ENCODE data around the gene TPO.

DNA sequence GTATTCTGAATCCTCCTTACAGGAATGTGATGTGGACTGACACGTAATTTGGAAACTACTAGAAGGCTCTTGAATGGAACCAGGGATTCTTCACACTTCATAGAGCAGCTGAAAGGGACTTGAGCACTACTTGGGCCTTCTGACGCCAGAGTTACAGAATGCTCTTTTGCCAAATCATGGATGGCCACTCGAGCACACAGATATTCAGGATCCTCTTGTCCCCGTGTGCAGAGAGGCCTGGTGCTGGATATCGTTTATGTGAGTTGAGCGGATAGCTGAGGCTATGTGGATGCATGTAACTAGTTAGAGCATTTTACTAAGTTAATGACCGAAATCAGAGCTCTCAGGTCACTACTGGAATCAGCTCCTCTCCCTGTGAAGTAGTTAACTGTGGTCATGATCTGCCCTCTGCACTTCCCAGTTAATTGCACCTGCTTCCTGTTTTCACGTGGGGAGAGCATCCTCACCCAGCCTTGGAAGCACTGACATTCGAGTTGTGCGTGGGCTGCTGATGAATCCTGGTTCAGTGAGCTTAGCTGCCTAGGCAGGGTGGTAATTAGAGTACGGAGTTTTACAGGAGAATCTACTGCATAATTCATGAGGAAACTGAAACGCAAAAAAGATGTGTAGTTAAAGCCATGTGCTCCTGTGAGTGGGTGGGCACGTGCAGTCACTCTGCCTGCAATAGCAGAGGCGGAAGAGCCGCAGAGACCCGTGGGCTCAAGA, 5.2 kb upstream of the TPO start:
- TF ChIP-seq, protein P1, sequence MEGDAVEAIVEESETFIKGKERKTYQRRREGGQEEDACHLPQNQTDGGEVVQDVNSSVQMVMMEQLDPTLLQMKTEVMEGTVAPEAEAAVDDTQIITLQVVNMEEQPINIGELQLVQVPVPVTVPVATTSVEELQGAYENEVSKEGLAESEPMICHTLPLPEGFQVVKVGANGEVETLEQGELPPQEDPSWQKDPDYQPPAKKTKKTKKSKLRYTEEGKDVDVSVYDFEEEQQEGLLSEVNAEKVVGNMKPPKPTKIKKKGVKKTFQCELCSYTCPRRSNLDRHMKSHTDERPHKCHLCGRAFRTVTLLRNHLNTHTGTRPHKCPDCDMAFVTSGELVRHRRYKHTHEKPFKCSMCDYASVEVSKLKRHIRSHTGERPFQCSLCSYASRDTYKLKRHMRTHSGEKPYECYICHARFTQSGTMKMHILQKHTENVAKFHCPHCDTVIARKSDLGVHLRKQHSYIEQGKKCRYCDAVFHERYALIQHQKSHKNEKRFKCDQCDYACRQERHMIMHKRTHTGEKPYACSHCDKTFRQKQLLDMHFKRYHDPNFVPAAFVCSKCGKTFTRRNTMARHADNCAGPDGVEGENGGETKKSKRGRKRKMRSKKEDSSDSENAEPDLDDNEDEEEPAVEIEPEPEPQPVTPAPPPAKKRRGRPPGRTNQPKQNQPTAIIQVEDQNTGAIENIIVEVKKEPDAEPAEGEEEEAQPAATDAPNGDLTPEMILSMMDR (IDR thresholded peaks at IDR 0.05), result no peak
- no peak for TF ChIP-seq POLR2A (IDR thresholded peaks at IDR 0.05)
